HT-29 (cell line): ENCODE measurements around the gene CRACDL. TPM values are rescaled to one million over a fixed set of nuclear protein-coding genes. Genes with fewer than 3 reads are reported as not detected.

Experiments
- DNase-seq: peaks from one replicate; pipeline ENCODE4 v3.0.0-alpha.2; 2015; ENCODE audit warnings: low spot score
- total RNA-seq: library from RNA; depleted of rRNA; stranded (reverse); fragments of >200 nt; shearing (Covaris generic); gene quantifications from 2 replicates; pipeline ENCODE4 v1.2.3, GENCODE V29; 2014

Gene CRACDL
- total RNA-seq, 1 experiment from 2014 or later = 7.6 TPM

DNA sequence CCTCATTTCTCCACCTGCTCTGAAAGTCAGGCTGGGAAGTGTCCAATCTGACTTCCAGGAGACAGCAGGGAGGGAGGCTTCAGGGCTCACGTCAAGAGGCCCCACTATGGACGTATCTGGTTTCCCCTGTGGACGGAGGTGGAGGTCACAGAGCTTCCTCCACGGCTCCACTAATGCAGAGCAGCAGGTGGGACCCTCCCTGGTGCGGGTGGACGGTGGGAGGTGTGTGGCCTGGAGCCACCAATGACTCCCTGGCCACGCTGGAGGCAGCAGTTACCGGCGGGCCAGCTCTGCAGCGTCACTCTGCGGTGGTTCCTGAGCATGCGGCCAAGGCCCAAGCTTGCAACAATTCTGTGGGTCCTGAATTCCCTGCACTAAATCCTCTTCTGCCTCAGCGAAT lies 9.0 kb downstream of the CRACDL start:
- DNase-seq = no peak

DNA sequence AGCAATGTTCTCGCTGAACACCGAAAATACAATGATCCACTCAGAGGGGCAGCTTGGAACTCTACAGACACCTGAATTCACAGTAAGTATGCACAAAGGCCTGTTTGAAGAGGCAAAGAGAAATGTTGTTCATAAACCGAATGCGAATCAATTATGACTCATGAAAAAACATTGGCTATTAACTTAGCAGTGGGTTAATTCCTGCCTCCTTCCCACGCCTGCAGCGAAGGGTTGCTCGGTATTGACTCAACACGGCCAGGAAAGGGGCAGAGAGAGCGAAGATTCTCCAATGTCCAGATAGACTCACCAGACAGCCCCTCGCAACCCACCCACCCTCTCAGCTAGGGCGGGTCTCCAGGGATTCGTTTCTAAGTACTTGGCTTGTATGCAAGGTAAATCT lies 9.4 kb downstream of the CRACDL start:
- DNase-seq = no peak

DNA sequence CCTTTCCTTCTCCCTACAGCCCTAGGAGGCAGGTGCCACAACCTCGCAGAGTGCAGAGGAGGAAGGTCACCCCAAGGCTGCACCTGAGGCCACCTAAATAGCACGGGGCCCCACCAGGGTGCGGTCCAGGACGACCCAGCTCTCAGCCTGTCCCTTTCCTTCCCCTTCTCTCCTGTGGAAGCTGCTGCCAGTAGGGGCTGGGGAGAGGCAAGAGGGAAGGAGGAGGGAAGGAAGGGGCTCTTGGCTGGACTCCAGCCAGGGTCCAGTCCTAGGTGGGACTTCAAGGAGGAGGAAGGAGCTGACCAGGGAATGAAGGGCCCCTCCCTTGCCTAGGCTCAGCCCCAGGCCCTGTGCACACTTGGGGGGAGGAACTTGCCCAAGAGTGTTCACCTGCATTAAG lies 11.1 kb downstream of the CRACDL start:
- no peak for DNase-seq

DNA sequence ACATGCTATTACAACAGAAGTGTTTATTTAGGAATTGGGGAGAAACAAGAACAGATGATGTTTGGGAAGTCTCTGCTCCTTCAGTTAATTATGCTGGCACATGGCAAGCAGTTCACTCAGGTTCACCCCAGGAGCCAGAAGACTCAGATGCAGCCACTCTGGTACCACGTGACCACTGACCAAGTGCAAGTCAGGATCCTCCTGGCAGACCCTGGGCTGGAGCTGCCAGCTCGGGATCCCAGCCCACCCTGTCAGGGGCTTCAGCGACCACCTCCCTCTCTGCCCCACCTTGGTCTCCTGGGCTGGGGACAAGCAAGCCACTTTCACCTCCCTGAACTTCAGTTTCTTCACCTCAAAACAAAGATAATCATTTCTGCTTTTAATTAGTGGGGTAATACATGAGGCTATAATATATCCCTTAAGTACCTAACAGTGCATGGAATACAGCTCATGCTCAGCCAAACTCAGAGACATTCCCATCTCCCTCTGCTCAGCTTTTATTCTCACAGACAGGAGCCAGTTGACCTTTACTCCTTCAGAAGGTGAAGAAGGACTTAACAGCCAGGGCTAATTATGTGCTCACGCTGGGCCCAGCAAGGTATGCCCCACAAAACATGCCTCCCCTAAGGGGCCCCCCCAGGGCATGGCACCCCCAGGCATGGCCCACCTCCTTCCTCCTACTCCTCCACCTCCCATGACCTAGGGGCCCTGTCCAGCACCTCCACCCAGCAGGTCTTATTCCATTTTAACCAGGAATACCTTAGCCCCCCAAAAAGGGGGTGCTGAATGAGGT lies 11.8 kb downstream of the CRACDL start:
- no peak for DNase-seq

DNA sequence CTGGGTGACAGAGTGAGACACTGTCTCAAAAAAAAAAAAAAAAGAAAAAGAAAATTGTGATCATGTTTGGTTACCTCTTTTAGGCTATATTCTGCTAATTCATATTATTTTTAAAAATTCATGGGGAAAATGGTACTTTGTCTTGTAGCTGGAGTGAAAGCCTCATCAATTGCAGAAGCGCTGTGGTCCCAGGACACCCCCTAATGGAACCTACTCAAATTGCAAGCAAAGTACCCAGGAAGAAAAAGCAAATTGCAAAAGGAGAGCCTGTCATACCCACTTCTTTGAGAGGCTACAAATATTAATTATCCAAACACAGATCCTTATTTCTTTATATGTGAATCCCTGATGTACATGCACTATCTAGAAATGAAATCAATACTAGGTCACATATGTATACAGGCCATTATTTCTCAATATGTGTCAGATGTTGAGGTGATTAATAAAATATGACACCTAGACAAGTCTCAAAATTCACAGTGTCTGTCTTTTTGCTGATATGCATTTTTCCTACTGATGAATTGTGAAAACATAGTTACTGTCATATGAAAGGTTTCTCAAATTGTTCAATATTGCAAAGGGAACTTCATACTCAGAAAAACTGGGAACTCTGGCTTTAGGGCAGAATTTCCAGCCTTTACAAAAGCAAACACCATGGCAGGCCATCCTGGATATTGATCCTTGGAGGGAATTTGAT lies 12.6 kb downstream of the CRACDL start:
- peak; percentile 12 for DNase-seq

DNA sequence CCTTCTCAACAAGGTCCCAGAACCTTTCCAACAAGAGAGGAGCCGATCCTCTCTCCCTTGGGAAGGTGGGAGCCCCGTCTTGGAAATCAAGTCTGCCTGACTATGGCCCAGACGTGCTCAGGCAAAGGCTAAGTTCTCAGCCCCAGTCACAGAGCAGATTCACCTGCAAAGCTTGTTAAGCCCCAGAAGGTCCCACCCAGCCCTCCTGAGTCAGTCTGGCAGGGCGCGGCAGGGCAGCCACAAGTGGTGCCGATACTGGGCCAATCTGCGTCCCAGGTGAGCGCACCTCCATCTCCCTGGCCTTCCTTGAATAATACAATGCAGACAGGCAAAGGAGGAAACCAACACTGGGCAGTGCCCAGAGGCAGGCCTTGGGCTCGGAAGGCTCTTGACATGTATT lies 15.0 kb downstream of the CRACDL start:
- no peak for DNase-seq

DNA sequence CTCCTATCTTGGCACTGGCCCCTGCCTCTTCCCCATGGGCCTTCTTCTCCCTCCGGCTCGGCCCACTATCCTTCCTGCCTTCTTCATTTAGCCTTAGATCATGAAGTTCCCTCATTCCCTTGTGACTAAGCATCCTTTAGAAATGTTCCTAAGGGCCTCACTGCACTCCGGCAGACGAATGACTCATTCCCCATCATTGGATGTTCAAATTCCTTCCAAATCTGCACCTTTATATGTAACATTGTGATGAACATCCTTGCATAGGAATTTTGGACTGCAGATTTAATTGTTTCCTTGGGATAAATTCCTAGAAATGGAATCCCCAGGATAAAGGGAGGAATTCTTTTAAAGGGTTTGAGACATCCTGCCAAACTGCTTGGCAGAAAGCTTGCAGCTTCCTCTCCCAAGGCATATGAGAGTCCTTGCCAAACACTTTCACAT lies 19.0 kb downstream of the CRACDL start:
- no peak for DNase-seq

DNA sequence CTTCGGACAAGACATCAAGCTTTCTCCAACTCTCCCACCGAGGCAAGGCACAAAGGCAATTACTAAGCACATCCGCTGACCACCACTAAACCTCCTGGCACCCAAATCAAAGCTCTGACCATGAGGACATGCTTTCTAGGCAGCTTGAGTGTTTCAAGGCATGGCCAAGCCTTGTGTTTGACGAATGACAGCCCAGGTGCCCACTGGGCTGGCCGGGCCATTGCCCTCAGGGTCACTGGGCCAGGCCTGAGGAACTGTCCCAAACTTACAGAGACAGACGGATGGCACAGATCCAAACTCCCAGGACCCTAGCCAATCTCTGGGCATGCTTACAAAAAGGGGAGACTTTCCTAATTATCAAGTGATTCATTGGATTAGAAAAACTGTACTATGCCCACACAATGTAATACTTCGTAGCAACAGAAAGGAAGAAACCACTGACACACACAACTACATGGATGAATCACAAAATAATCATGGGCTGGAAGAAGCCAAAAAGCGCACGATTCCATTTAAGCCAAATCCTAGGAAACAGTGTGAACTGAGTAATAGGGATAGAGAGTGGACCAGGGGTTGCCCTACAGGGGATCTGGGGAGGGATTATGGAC lies 20.2 kb downstream of the CRACDL start:
- DNase-seq = no peak

DNA sequence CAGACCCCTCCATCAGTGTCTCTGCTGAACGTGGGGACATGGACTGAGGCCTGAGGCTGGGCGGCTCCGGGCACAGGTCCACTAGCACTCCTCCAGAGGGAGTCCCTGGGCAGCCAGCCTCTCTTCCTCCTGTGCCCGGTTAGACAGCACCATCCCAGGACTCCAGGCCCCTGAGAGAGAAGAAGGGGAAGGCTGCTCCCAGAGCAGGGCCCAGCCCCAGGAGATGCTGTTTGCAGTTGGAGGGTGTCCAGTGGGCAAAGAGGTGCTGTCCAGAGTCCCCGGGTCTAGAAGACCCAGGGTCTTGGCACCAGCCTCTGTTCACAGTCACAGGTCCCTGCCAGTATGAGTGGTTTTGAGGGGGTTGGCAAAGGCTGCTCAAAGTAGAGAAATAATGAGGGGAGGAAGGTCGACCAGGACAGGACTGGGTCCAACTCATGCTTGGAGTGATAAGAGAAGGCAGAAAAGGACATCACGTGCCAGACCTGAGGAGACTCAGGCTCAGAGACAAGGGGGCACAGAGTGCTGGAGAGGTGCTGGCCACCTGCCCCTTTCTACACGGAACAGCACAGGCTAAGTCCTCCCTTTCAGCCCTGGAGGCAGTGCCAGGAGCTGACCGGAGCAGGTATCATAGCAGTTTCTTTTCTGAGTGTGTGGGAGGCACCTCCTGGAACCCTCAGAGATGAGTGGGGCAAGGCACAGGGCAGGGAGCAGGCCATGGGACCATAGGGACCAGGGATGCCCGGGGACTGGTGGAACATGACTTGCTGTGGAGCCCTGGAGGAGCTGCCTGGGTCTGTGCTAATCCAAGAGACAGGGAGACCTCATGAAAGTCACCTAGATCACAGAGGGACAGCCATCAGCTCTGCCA lies 21.1 kb downstream of the CRACDL start:
- no peak for DNase-seq

DNA sequence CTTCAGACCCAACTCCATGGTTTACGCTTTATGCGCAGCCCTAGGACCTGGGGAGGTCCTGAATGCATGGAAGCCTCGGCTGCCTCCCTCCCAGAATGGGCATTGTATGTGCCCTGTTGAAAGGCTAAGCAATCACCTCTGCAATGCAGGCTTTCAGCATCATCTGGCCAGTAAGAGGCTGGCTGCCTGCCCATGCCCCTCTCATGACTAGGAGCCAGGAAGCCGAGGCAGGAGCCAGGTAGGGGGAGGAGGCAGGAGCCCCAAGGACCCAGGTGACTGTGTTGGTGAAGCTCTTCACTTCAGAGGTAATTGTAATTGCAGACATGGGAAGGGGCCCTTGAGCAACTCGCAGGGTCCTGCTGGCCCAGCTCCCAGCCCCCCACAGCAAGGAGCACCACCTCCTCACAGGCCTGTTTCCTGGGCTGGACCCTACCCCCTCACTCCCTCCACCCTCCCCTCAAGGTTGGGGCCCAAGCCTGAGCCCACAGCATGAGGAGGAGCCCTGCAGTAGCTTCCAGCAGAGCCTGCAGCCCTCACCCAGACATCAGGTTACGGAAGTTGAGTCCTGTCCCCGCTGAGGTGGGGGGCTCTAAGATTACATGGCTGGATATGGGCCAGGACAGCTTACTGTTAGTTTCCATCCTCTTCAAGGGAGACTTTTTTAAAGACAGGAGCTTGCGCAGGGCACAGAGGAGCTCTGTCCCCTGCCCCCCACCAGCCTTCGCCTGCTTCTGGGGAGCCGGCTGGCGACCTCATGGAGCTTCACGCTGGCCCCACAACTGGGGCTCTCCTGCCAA lies 21.9 kb downstream of the CRACDL start:
- DNase-seq = no peak

DNA sequence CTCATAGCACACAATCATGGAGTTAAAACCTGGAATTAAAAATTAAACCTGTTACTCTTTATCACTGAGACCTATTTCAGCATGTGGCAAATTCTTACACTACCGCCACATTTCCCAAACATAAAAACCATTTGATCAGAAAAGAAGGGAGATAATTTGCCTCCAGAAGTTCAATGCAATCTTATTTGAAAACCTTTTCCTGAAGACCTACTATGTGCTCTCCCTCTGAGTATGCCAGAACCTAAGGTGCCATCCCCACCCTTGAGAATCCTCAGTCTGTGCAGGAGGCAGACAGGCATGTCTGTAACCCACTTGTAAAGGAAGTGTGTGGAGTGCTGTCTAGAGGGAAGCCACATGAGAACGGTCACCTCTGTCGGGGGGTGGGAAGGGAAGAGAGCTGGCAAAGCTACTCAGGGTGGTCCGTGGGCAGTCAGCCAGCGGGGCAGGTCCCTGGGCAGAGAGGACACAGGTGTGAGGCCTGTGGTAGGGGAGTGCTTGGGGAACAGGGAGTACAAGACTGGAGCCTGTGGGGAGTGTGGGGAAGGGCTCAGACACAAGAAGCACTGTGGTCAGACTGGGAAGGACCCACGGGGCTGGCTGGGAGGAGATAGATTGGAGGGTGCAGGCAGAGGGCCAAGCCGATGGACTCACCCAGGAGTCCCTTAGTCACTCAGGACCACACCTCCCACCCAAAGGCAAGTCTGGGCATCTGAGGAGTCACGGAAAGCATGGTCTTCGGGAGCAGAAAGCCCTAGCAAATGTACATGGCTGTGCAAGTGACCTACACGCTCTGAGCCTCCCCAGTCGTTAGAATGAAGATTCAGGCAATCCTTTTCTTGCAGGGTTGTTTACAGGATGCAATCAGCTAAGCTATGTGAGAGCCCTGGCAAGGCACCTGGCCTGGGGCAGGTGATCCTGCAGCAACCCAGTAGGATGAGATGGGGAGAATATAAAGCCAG lies 22.8 kb downstream of the CRACDL start:
- no peak for DNase-seq

DNA sequence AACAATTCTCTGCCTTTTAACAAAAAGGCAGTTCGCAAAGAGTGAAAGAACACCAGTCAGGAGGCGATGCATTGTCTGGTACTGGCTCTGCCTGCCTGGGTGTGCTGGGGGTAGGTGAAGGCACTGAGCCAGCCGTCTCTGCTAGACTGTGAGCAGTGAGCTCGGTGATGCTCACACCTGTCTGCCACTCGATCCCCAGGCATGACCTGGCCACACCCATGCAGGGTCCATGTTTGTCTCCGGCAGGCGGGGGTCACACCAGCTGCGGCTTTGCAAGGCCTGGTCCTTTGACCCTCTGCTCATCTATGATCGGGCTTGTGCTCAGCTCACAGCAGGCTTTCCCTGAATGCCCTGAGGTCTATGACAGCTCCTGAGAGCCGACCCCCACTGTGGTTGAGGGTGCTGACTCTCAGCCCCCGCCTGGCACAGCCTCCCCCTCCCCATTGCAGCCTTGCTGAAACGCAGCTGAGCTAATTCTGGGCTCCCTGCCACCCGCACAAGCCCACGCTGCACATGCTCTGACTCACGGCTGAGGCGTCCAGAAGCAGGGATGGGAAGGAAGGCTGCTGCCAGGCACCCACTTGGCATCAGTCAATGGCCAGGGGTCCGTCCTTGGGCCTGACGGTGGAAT lies 23.7 kb downstream of the CRACDL start:
- DNase-seq = no peak

DNA sequence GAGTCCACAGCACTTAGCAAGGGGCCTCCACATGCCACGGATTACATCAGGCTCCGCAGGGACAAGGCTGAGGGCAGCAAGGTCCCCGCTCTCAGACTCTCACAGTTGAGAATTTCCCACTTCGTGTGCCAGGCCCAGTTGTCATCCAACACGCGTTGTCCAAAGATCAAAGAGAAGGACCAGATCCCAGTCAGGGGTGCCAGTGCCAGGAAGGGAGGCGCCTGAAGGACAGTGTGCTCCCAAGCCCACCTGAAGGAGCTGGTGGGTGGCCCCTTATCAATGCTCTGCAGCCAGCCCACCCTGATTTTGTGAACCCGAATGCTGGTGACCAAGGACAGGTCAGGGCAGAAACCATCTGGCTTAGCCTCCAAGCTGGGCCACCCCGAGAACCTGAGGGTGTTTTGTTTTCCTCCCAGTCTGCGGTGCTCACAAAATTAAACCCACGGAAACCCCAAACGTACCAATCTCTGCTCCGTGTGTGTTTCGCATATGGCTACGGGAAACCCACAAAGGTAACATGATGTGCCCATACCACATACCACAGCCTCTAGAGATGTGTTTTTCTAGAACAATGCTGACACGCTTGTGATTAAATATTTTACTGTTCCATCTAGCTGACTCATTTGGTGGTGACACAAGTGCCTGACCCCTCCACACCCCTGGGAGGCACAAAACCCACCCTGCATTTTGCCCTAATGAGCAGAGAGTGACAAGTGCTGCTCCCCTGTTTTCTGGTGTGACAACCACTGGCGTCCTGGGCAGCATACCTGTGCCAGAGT lies 24.5 kb downstream of the CRACDL start:
- DNase-seq = no peak

DNA sequence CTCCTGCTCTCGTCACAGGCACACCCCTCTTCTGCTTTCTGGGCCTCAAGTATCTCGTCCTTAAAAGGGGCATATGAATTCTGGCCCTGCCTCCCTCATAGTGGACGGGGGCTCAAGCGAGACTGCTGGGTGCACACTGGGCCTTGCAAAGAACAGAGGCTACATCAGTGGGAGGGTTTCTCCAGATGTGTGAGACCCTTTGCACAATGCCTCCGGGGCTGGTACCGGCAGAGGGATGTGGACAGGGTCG lies 25.0 kb downstream of the CRACDL start:
- no peak for DNase-seq

DNA sequence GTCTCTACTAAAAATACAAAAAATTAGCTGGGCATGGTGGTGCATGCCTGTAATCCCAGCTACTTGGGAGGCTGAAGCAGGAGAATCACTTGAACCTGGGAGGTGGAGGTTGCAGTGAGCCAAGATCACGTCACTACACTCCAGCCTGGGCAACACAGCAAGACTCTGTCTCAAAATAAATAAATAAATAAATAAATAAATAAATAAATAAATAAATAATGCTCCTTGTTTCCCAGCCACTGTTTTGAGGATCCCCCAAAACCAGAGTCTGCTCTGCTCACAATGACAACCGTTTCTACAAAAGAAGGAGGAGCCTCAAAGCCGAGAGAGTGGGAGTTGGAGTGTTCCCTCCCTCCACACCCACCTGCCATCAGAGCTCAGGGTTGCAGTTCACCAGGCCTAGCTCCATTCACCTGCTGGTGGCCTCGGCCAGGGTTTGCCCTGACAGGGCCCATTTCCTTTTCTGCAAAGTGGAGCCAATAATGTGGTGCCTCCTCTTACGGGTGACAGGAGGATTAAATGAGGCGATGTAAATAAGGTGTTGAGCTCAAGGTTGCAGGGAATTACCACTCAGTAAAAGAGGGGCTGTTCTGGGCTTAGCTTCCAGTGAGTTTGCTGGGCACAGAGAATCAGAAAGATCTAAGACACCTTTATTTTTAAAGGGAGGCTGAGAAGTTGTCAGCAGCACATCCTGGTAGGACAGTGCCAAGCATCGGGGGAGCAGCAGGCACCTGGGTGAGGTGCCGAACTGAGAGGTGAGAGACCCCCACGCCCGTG lies 25.5 kb downstream of the CRACDL start:
- DNase-seq = no peak

DNA sequence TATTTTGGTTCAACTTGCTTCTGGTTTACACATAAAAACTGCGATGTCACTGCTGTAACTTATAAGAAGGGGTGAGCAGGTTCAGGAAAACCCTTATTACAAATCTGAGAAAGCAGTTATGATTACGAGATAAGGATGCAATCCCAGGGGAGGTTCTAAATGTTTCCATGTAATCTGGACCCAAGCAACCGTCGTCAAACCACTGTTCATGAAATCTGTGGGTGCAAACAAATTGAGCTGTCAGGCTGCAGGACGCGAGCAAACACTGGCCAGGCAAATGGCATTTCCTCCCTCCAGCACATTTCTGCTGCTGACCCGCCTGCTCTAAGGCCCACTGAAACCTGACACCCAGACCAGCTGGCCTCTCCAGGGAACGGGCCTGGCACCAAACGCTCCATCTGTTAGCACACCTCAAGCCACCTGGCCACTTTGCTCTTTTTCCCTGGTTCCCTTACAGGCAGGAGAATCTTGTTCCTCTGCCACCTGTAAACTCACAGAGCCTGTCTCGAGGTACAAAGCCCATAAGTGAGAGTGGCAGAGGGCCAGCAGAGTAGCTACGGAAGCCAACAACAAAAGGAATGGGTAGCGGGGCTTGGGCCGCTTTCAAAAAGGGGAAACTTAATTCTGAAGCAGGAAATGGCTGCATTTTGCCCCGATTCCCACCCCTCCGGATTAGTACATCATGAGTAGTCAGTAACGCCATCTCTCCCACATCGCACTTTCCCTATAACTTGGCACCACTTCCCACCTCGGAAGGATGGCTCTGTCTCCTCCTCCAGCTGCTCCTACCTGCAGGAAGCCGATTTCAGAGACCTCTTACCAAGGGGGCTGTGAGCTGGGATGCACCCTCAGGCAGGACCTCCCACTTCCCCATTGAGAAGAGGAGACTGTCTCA lies 26.5 kb downstream of the CRACDL start:
- DNase-seq = peak; percentile 77

DNA sequence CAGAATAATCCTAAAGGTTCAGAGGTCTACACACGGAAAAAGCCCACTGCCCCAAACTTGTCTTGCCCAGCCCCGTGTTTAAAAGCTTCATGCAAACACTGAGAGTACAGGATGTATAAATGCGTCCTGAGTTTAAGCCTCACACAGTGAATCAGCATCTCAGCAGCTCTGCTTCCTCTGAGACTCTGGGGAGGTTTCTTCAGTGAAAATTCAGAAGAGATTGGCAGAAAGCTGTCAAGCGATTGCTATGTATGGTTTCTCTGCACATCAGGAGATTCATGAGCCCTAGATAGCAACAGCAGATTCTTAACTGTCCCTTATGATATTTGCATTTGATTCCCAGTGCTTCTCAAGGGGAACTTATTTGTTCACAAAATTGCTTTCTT lies 27.1 kb downstream of the CRACDL start:
- no peak for DNase-seq
